Breast epithelium (tissue), 4 donors: ENCODE results near the gene FLOT1. TPM values are rescaled to one million over a fixed set of nuclear protein-coding genes. Genes with fewer than 3 reads are reported as not detected.

Source experiments
- DNase-seq, 2 donors: peaks; one replicate each; pipeline ENCODE4 v3.0.0-alpha.2; 2019; ENCODE audit warnings: low spot score in 2 of 2
- H3K27ac ChIP-seq, 2 donors: fragments of 200-600 bp; sonication (generic) in 1 of 2; one replicate each; pipeline ENCODE4 v1.5.1; 2016 to 2019; ENCODE audit warnings: mild to moderate bottlenecking in 1 of 2
- H3K27me3 ChIP-seq, 2 donors: fragments of 200-600 bp; sonication (generic) in 1 of 2; one replicate each; pipeline versions ENCODE4 v1.5.1 to v1.6.0; 2017 to 2019; ENCODE audit warnings: control low read depth in 1 of 2, mild to moderate bottlenecking in 1 of 2
- H3K36me3 ChIP-seq: fragments of 200-600 bp; one replicate; pipeline ENCODE4 v1.5.1; 2019
- H3K4me1 ChIP-seq, 2 donors: fragments of 200-600 bp; sonication (generic); one replicate each; pipeline ENCODE4 v1.5.1; 2016 to 2019; ENCODE audit warnings: control low read depth in 1 of 2
- H3K4me3 ChIP-seq, 3 donors: fragments of 200-600 bp; sonication (generic); 1 replicate in 2 of 3; 2 replicates in 1 of 3; pipeline ENCODE4 v1.5.1; 2016 to 2019; ENCODE audit warnings: mild to moderate bottlenecking in 3 of 3, moderate library complexity in 2 of 3
- H3K9me3 ChIP-seq, 2 donors: fragments of 200-600 bp; sonication (generic) in 1 of 2; one replicate each; pipeline ENCODE4 v1.5.1; 2016 to 2019; ENCODE audit warnings: control low read depth in 1 of 2
- CTCF ChIP-seq, 3 donors: fragments of 450-650 bp; IDR thresholded peaks; one replicate each; pipeline ENCODE4 v1.5.1; 2016 to 2017; ENCODE audit warnings: antibody characterized with exemption in 3 of 3, mild to moderate bottlenecking in 3 of 3, moderate library complexity in 3 of 3
- POLR2A ChIP-seq: fragments of 450-650 bp; IDR thresholded peaks from one replicate; pipeline ENCODE4 v1.6.1; 2016; ENCODE audit warnings: antibody characterized with exemption, mild to moderate bottlenecking, moderate library complexity
- POLR2AphosphoS5 ChIP-seq, 3 donors: sonication (generic); formaldehyde crosslinking; IDR thresholded peaks; one replicate each; pipeline ENCODE4 v1.6.1; 2017; ENCODE audit warnings: antibody characterized with exemption in 3 of 3
- intact Hi-C: fragments of 100-400 bp; cut with DNase I; formaldehyde crosslinking; loops from one replicate; pipeline ENCODE4 v1.15.1; 2023; ENCODE audit warnings: low total_unique reads
- total RNA-seq, 3 donors: library from RNA; depleted of rRNA; stranded (reverse); fragments of >200 nt; gene quantifications; one replicate each; pipeline ENCODE4 v1.1.0, GENCODE V29; 2016

FLOT1 gene
- total RNA-seq, 3 donors from 2014 or later, result 80.5 to 171 (median 142) TPM

- peaks cover 7 to 11% of the 10 kb centered on the region in 2 donors for H3K4me1 ChIP-seq
- H3K9me3 ChIP-seq, result no peaks in the 10 kb centered on the region
- H3K36me3 ChIP-seq, result peaks cover 5% of the 10 kb centered on the region
- DNase-seq, result peak; percentile 81 to 88
- peak overlapping the region in 1 of 3 donors; percentile 34 for H3K4me3 ChIP-seq
- intact Hi-C loops, result loop anchor here (5.0 to 10.0 kb wide), 2 partner anchors 168 to 194 kb away; partner anchors contain the start of gene HLA-E
- TF ChIP-seq POLR2A (no peak), POLR2AphosphoS5 (IDR thresholded peaks at IDR 0.05) (peak; percentile 55 to 76 (median 75)), CTCF (IDR thresholded peaks at IDR 0.05) (peak; percentile 89 to 97 (median 95))
- H3K27me3 ChIP-seq, result no peaks in the 10 kb centered on the region
- peak overlapping the region; percentile 48 to 51 for H3K27ac ChIP-seq
Measured at GRCh38 chr6:30678964-30679726, 63.3 kb downstream of the FLOT1 start.

Other genes with a start within 250 kb of the FLOT1 start
- gene GNL1, start 186.2 kb downstream of the FLOT1 start, total RNA-seq, result 10 to 100 TPM; 39.7 to 51.2 (median 47.5) TPM
- gene PRR3, start 185.4 kb downstream of the FLOT1 start, total RNA-seq, result 10 to 100 TPM in 2 of 3 donors, 1 to 10 TPM in 1; 9.0 to 28.4 (median 12.1) TPM
- gene ABCF1, start 171.2 kb downstream of the FLOT1 start, total RNA-seq, result 10 to 100 TPM; 41.0 to 55.2 (median 51.5) TPM
- 10 to 100 TPM; 17.3 to 51.1 (median 26.5) TPM for gene PPP1R10, start 125.4 kb downstream of the FLOT1 start, total RNA-seq
- 10 to 100 TPM; 42.1 to 70.8 (median 52.4) TPM for gene MRPS18B, start 124.8 kb downstream of the FLOT1 start, total RNA-seq
- 10 to 100 TPM in 1 of 3 donors, 1 to 10 TPM in 2; 5.3 to 10.5 (median 8.8) TPM for gene ATAT1, start 115.8 kb downstream of the FLOT1 start, total RNA-seq
- 10 to 100 TPM in 2 of 3 donors, 1 to 10 TPM in 1; 9.6 to 19.0 (median 16.1) TPM for gene C6orf136, start 95.6 kb downstream of the FLOT1 start, total RNA-seq
- gene DHX16, start 69.7 kb downstream of the FLOT1 start, total RNA-seq, result 10 to 100 TPM; 23.5 to 35.3 (median 26.2) TPM
- 10 to 100 TPM; 18.3 to 41.6 (median 20.0) TPM for gene PPP1R18, start 56.0 kb downstream of the FLOT1 start, total RNA-seq
- 1 to 10 TPM; 1.8 to 4.0 (median 2.3) TPM for gene NRM, start 51.7 kb downstream of the FLOT1 start, total RNA-seq
- gene MDC1, start 25.4 kb downstream of the FLOT1 start, total RNA-seq, result 10 to 100 TPM in 2 of 3 donors, 1 to 10 TPM in 1; 8.5 to 14.9 (median 13.4) TPM
- gene TUBB, start 22.3 kb downstream of the FLOT1 start, total RNA-seq, result 100 to 1,000 TPM; 189 to 269 (median 212) TPM
- gene IER3, start 1.9 kb upstream of the FLOT1 start, total RNA-seq, result 10 to 100 TPM in 2 of 3 donors, 1 to 10 TPM in 1; 7.7 to 64.1 (median 20.0) TPM
- gene DDR1, start 141.8 kb upstream of the FLOT1 start, total RNA-seq, result 100 to 1,000 TPM in 1 of 3 donors, 10 to 100 TPM in 2; 18.1 to 149 (median 72.1) TPM
- gene GTF2H4, start 165.5 kb upstream of the FLOT1 start, total RNA-seq, result 10 to 100 TPM; 10.4 to 13.4 (median 11.1) TPM
- 10 to 100 TPM; 15.7 to 19.2 (median 16.8) TPM for gene VARS2, start 171.6 kb upstream of the FLOT1 start, total RNA-seq
- not detected for gene SFTA2, start 189.5 kb upstream of the FLOT1 start, total RNA-seq
- gene MUCL3, start 198.3 kb upstream of the FLOT1 start, total RNA-seq, result not detected
- not detected for gene MUC21, start 241.0 kb upstream of the FLOT1 start, total RNA-seq